ENCODE results near the gene SLC39A10. TPM values are rescaled to one million over a fixed set of nuclear protein-coding genes. Genes with fewer than 3 reads are reported as not detected.
"Not testable (repeated sequence)": the region's sequence is repeated elsewhere in the genome, so short reads cannot be mapped to it uniquely, and the experiment has no call there.

Gene SLC39A10
- total RNA-seq, 1 donor from 2014 or later = 29.4 TPM

DNA sequence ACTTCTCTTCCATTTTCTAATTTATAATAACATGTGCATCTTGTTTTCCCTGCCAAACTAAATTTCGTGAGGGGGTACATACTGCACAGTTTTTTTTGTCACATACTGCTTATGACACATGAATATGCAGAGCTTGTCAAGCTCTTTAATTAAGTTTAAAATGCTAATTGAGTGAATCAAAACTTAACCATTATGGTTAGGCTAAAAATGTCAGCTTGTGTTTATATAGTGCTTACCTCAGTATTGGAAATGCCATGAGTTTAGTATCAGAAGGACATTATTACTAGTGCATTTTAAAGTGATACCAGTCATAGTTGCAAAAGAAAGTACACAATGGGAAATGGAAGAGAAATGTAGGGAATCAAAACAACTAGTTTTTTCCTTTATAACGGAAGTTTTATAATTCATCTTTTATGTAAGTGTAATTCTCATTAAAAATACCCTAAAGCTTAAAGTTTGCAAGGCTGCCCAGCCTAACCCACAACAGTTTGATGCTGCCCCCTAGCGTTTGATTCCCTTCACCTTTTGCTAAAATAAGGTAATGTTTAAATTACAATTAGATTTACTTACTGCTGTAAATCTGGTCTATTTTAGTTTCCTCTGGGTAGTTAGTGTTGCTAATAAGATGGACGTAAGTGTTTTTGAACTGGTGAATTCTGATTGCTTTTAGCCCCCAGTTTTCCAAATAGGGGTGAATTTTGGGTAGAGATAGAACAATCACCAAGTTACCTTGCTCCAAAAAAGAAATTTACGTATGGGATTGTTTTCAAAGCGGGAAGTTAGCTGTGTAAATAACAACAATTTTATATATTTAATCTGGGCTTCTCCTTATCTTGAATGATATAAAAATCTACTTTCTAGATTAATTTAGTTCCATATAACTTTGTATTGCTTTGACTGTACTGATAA is 3.2 kb downstream of the SLC39A10 start:
- ATAC-seq (no peak), DNase-seq (no peak)
- no peak overlapping the region for H3K27ac ChIP-seq
- peaks cover 40% of the 10 kb centered on the region for H3K4me1 ChIP-seq
- no peaks in the 10 kb centered on the region for H3K36me3 ChIP-seq
- no peaks in the 10 kb centered on the region for H3K27me3 ChIP-seq
- peak overlapping the region; percentile 89 for H3K4me3 ChIP-seq
- no peaks in the 10 kb centered on the region for H3K9me3 ChIP-seq
- intact Hi-C loops (cut with DNase I) = no loop called here
- TF ChIP-seq, protein P1, sequence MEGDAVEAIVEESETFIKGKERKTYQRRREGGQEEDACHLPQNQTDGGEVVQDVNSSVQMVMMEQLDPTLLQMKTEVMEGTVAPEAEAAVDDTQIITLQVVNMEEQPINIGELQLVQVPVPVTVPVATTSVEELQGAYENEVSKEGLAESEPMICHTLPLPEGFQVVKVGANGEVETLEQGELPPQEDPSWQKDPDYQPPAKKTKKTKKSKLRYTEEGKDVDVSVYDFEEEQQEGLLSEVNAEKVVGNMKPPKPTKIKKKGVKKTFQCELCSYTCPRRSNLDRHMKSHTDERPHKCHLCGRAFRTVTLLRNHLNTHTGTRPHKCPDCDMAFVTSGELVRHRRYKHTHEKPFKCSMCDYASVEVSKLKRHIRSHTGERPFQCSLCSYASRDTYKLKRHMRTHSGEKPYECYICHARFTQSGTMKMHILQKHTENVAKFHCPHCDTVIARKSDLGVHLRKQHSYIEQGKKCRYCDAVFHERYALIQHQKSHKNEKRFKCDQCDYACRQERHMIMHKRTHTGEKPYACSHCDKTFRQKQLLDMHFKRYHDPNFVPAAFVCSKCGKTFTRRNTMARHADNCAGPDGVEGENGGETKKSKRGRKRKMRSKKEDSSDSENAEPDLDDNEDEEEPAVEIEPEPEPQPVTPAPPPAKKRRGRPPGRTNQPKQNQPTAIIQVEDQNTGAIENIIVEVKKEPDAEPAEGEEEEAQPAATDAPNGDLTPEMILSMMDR (IDR thresholded peaks at IDR 0.05) = peak; percentile 86

DNA sequence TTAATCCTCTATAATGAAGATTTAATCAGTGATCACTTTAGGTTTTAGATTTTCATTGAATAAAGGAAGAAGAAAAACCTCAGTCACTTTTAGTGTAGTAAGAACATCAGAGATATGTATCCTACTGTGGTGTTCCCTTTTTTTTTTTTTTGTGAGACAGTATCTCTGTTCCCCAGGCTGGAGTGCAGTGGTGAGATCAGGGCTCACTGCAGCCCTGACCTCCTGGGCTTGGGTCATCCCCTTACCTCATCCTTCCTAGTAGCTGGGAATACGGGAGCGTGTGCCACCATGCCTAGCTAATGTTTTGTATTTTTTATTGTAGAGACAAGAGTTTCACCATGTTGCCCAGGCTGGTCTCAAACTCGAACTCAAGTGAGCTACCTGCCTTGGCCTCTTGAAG is 5.1 kb downstream of the SLC39A10 start:
- ATAC-seq = no peak
- Histone ChIP-seq H3K27me3 (no peaks in the 10 kb centered on the region), H3K36me3 (no peaks in the 10 kb centered on the region), H3K9me3 (no peaks in the 10 kb centered on the region), H3K4me3 (no peak overlapping the region), H3K27ac (no peak overlapping the region), H3K4me1 (peaks cover 40% of the 10 kb centered on the region)
- no peak for DNase-seq
- TF ChIP-seq, protein P1 (IDR thresholded peaks at IDR 0.05) = no peak
- intact Hi-C loops (cut with DNase I) = no loop called here

DNA sequence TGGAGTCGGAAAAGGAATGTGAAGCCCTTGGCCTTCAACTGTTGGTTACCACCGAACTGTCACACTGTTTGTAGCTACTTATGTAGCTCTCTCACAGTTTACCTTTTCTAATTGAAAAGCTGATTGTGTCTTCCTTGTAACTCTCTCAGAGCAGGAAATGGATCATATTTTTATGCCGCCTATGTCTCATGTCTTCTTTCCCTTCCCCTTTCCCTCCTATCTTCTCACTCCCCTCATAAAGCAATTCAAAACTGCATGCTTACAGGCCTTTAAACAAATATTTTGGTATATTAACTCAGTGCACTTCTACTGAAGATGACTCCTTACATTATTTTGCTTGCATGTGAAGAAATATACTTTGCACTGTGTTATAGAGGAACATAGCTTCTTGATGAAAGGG is 6.0 kb downstream of the SLC39A10 start:
- no peak for DNase-seq
- H3K4me1 ChIP-seq = peaks cover 40% of the 10 kb centered on the region
- H3K4me3 ChIP-seq = no peak overlapping the region
- no peaks in the 10 kb centered on the region for H3K36me3 ChIP-seq
- TF ChIP-seq, protein P1 (IDR thresholded peaks at IDR 0.05) = no peak
- H3K27ac ChIP-seq = no peak overlapping the region
- H3K27me3 ChIP-seq = no peaks in the 10 kb centered on the region
- intact Hi-C loops (cut with DNase I) = no loop called here
- H3K9me3 ChIP-seq = no peaks in the 10 kb centered on the region
- ATAC-seq = no peak

DNA sequence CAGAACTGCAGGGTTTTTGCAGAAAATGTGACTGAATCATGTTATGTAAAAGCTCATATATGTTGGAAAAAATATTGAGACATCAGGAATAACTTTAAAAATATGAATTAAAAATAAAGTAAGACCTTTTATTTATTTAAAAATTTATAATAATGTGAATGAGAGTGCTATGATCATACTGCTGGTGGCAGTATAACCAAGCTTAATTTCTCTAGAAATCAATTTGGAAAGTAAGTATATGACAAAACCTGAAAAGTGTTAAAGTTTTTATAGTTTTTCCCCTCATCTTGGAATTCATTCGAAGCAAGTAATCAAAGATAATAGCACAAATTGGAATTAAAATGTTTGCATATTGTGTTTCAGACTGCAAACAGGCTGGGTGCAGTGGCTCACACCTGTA is 7.5 kb downstream of the SLC39A10 start:
- Histone ChIP-seq H3K4me1 (peaks cover 31% of the 10 kb centered on the region), H3K27ac (no peak overlapping the region), H3K36me3 (no peaks in the 10 kb centered on the region), H3K4me3 (no peak overlapping the region), H3K9me3 (no peaks in the 10 kb centered on the region), H3K27me3 (no peaks in the 10 kb centered on the region)
- ATAC-seq (no peak), DNase-seq (no peak)
- TF ChIP-seq, protein P1 (IDR thresholded peaks at IDR 0.05) = no peak
- intact Hi-C loops (cut with DNase I) = no loop called here

DNA sequence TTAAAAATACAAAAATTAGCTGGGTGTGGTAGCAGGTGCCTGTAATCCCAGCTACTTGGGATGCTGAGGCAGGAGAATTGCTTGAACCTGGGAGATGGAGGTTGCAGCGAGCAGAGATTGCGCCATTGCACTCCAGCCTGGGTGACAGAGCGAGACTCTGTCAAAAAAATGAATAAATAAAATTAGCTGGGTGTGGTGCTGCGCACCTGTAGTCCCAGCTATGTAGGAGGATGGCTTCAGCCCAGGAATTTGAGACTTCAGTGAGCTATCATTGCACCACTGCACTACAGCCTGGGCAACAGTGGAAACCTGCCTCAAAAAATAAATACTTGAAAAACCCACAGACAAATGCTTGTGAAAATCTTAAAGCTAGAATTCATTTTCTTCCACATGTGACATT is 8.1 kb downstream of the SLC39A10 start:
- H3K4me3 ChIP-seq; H3K36me3 ChIP-seq; DNase-seq; H3K27ac ChIP-seq; H3K9me3 ChIP-seq; intact Hi-C loops (cut with DNase I); H3K27me3 ChIP-seq: not testable (repeated sequence)
- H3K4me1 ChIP-seq = peaks cover 24% of the 10 kb centered on the region
- peak; percentile 52 for ATAC-seq

DNA sequence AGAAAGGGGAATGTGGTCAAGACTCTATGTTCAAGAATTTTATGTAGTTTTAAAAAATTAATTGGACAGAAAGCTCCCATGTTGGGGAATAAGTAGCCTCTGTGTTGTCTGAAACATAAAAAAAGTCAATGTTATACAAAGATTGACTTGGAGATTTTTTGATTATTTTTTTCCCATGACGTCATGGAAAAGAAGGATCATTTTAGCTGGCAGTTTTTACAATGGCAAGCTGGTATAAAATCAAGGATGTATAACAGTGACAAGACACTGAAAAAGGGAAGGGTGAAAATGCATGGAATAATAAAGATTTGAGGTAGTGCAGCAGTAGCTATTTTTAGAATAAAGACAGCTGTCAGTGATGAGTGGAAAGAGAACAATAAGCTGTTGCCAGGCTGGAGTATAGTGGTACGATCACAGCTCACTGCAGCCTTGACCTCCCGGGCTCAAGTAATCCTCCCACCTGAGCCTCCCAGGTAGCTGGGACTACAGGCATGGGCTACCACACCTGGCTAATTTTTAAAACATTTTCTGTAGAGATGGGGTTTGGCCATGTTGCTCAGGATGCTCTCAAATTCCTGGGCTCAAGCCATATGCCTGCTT is 9.2 kb downstream of the SLC39A10 start:
- DNase-seq (no peak), ATAC-seq (no peak)
- TF ChIP-seq, protein P1 (IDR thresholded peaks at IDR 0.05) = no peak
- no peaks in the 10 kb centered on the region for H3K36me3 ChIP-seq
- H3K4me3 ChIP-seq = no peak overlapping the region
- peaks cover 15% of the 10 kb centered on the region for H3K4me1 ChIP-seq
- H3K9me3 ChIP-seq = no peaks in the 10 kb centered on the region
- no peaks in the 10 kb centered on the region for H3K27me3 ChIP-seq
- intact Hi-C loops (cut with DNase I) = no loop called here
- no peak overlapping the region for H3K27ac ChIP-seq
